Muscle layer of colon (tissue), 2 donors: ENCODE results near the gene MIEF1.

Source experiments
- H3K27ac ChIP-seq: one replicate; pipeline ENCODE4 v1.7.0; 2013; ENCODE audit warnings: low read depth, mild to moderate bottlenecking, low read length, moderate library complexity
- H3K27me3 ChIP-seq, 2 donors: one replicate each; pipeline ENCODE4 v1.7.0; 2013; ENCODE audit warnings: low read length in 2 of 2, mild to moderate bottlenecking in 2 of 2; ENCODE audit not compliant: insufficient read depth in 2 of 2, control insufficient read depth in 1 of 2
- H3K36me3 ChIP-seq: one replicate; pipeline ENCODE4 v1.7.0; 2013; ENCODE audit warnings: mild to moderate bottlenecking, low read length; ENCODE audit not compliant: insufficient read depth
- H3K4me1 ChIP-seq: one replicate; pipeline ENCODE4 v1.7.0; 2013; ENCODE audit warnings: mild to moderate bottlenecking, low read length; ENCODE audit not compliant: insufficient read depth
- H3K4me3 ChIP-seq, 2 donors: one replicate each; pipeline ENCODE4 v1.7.0; 2013; ENCODE audit warnings: low read length in 2 of 2, low read depth in 1 of 2, mild to moderate bottlenecking in 1 of 2, moderate library complexity in 1 of 2
- H3K9ac ChIP-seq: one replicate; pipeline ENCODE4 v1.7.0; 2013; ENCODE audit warnings: low read length
- H3K9me3 ChIP-seq: one replicate; pipeline ENCODE4 v1.7.0; 2013; ENCODE audit warnings: mild to moderate bottlenecking, low read length
- donor health status: abdominal sarcoma.
- donor health status: Adenocarcinoma of cecum.

The MIEF1 gene

GRCh38 chr22:39559456-39560105, 57.5 kb downstream of the MIEF1 start:
- Histone ChIP-seq H3K9me3 (no peaks in the 10 kb centered on the region), H3K4me3 (no peak overlapping the region), H3K27me3 (peaks cover 30 to 51% of the 10 kb centered on the region in 2 donors), H3K27ac (no peak overlapping the region), H3K4me1 (no peaks in the 10 kb centered on the region), H3K36me3 (no peaks in the 10 kb centered on the region), H3K9ac (no peak overlapping the region)

DNA sequence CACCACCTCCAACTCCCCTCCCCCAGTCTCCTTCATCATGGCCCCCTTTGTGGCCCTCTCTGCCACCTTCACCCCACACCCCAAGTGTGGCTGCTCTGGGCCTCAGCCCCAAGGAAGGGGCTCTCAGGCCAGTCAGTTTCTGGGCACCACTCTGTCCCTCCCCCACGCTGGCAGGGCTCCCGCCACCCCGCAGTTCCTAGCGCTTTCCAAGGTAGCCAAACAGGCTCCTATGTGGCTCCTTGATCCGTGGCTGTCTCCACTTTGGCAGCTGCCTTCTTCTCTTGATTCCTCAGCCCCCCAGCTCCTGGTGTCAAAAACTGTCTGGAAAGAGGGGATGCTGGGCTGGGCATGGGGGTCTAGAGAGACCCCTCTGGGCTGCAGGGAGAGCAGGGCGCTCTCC, 58.0 kb downstream of the MIEF1 start:
- H3K4me3 ChIP-seq: no peak overlapping the region
- no peak overlapping the region for H3K27ac ChIP-seq
- H3K9ac ChIP-seq: no peak overlapping the region
- H3K27me3 ChIP-seq: peaks cover 30 to 51% of the 10 kb centered on the region in 2 donors
- H3K4me1 ChIP-seq: no peaks in the 10 kb centered on the region
- no peaks in the 10 kb centered on the region for H3K36me3 ChIP-seq
- no peaks in the 10 kb centered on the region for H3K9me3 ChIP-seq

GRCh38 chr22:39562839-39563489, 60.9 kb downstream of the MIEF1 start:
- H3K4me3 ChIP-seq: no peak overlapping the region
- H3K27ac ChIP-seq: no peak overlapping the region
- H3K9ac ChIP-seq: no peak overlapping the region
- no peaks in the 10 kb centered on the region for H3K36me3 ChIP-seq
- no peaks in the 10 kb centered on the region for H3K9me3 ChIP-seq
- H3K27me3 ChIP-seq: peaks cover 18 to 38% of the 10 kb centered on the region in 2 donors
- no peaks in the 10 kb centered on the region for H3K4me1 ChIP-seq

DNA sequence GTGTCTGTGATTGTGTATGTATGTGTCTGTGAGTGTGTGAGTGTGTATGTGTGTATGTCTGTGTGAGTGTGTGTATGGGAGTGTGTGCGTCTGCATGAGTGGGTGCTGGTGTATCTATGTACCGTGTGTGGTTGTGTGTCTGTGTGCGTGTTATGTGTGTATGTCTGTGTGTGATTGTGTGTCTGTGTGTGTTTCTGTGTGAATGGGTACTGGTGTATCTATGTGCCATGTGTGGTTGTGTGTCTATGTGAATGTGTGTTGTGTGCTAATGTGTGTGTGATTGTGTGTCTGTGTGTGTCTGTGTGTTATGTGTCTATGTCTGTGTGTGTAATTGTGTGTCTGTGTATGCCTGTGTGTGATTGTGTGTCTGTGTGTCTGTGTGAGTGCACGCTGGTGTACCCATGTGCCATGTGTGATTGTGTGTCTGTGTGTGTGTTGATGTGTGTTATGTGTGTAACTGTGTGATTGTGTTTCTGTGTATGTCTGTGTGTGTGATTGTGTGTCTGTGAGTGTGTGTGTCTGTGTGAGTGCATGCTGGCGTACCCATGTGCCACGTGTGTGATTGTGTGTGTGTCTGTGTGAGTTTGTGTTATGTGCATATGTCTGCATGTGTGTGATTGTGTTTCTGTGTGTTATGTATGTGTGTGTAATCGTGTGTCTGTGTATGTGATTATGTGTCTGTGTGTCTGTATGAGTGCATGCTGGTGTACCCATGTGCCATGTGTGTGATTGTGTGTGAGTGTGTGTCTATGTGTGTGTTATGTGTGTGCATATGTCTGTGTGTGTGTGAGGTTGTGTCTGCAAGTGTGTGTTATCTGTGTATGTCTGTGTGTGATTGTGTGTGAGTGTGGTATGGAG, 61.7 kb downstream of the MIEF1 start:
- H3K9ac ChIP-seq: no peak overlapping the region
- H3K27ac ChIP-seq: no peak overlapping the region
- no peak overlapping the region for H3K4me3 ChIP-seq
- peaks cover 11 to 30% of the 10 kb centered on the region in 2 donors for H3K27me3 ChIP-seq
- no peaks in the 10 kb centered on the region for H3K4me1 ChIP-seq
- no peaks in the 10 kb centered on the region for H3K9me3 ChIP-seq
- H3K36me3 ChIP-seq: no peaks in the 10 kb centered on the region

GRCh38 chr22:39565414-39565944, 63.4 kb downstream of the MIEF1 start:
- Histone ChIP-seq H3K27me3 (peaks cover 0 to 13% of the 10 kb centered on the region in 2 donors), H3K36me3 (no peaks in the 10 kb centered on the region), H3K4me1 (no peaks in the 10 kb centered on the region), H3K4me3 (no peak overlapping the region), H3K9me3 (no peaks in the 10 kb centered on the region), H3K9ac (no peak overlapping the region), H3K27ac (no peak overlapping the region)

DNA sequence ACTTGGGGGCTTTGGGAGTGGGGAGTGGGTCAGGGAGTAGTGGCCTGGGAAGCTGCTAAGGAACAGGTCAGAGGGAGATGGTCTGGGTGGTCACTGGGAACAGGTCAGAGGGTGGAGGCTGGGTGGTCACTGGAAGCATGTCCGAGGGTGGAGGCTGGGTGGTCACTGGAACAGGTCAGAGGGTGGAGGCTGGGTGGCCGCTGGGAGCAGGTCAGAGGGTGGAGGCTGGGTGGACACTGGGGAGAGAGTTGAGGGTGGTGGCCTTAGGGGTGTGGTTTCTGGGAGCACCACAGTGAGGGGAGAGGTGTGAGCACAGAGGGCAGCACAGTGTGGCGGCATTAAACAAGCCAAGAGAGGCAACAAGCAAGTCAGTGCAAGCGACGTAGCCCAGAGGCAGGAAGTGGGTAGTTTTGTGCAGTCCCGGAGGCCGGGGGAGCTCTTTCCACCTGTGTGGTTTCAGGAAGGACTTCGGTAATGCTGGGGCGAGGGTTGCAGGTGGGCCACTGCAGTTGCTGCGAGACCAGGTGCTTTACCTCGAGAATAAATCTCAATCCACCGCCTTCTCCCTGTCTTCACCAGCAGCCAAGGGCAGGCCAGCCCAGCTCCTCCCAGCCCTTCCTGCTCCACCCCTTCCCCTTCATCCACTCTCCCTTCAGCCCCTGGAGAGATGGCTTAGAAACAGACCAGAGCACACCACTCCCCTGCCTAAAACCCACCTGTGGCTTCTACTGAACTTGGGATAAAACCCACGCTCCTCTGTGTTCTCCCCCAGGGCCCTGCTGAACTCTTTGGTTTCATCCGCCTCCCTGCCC, 65.3 kb downstream of the MIEF1 start:
- no peaks in the 10 kb centered on the region for H3K9me3 ChIP-seq
- no peak overlapping the region for H3K4me3 ChIP-seq
- no peak overlapping the region for H3K9ac ChIP-seq
- H3K36me3 ChIP-seq: no peaks in the 10 kb centered on the region
- no peak overlapping the region for H3K27ac ChIP-seq
- H3K4me1 ChIP-seq: no peaks in the 10 kb centered on the region
- peaks cover 0 to 10% of the 10 kb centered on the region in 2 donors for H3K27me3 ChIP-seq
